GM18498 (cell line): ENCODE results near the gene SPATA1.

Experiments used
- ATAC-seq: cut with Tn5 transposase; IDR thresholded peaks from one replicate; pipeline ENCODE4 v1.9.1; 2021; ENCODE audit warnings: mild to moderate bottlenecking, moderate library complexity; ENCODE audit not compliant: unreplicated experiment

Gene SPATA1, protein sequence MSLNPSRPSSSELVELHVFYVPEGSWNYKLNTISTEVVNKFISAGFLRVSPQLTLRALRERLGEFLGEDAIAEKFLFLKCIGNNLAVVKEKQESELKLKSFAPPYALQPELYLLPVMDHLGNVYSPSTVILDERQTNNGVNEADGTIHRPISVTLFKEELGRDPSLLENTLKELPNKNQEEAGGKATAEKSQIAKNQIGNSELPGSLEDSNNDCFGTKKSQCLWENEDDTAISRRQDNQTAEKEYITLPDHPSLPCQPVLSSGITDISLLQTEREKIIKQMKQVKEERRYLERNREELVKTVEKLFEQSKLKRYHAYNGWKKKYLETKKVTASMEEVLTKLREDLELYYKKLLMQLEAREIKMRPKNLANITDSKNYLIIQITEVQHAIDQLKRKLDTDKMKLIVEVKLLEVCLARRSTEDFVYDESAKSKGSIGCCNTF

GRCh38 chr1:84506002-84506728 is at the start of gene SPATA1, which contains the start of gene GNG5:
SPATA1 (plus strand) TSS chr1:84506386; CDS start chr1:84516360, 9,974 bp downstream.
GNG5 (minus strand) TSS chr1:84506581; CDS start chr1:84506091, 490 bp downstream.
- peak; percentile 85 for ATAC-seq

GRCh38 chr1:84462118-84462517 is 44.1 kb upstream of the SPATA1 start:
- no peak for ATAC-seq

- ATAC-seq, result no peak
These were observed 38.9 kb upstream of the SPATA1 start for GRCh38 chr1:84467298-84467697.

DNA sequence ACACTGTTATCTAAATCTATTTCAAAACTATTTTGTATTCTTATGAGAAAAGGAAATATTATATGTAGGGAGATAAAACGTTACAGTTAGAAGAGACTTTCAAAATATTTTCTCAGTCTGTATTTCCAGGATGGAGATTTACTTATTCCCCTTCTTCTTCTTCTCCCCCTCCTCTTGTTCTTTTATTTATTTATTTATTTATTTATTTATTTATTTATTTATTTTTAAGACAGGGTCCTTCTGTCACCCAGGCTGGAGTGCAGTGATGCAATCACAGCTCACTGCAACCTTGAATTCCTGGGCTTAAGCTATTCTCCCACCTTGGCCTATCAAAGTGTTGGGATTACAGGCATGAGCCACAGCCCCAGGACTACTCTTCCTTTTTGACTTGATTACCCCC is 30.0 kb upstream of the SPATA1 start:
- ATAC-seq, result no peak

GRCh38 chr1:84478876-84479868 is 27.0 kb upstream of the SPATA1 start, which contains the start of gene RPF1:
RPF1 (plus strand) TSS chr1:84479266; CDS start chr1:84479282, 16 bp downstream.
- ATAC-seq, result peak; percentile 98

DNA sequence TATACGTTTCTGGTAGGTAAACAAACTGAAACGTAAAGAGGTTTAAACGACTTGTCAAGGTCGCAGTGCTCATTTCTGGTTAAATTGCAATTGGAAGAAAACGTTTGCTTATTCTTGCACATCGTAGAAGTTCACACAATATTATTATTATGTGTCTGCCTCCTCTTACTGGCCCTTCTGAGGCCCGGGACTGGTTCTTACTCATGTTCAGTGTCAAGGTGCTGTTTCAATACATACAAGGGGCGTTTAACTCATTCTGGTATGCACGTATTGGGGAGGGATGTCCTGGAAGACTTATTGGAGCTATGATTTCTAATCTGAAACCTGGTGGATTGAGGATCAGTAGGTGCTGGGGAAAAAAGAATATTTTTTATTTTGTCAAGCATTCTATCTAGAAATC is 26.2 kb upstream of the SPATA1 start:
- peak; percentile 24 for ATAC-seq

- no peak for ATAC-seq
These were observed 25.5 kb upstream of the SPATA1 start for GRCh38 chr1:84480650-84481049.

DNA sequence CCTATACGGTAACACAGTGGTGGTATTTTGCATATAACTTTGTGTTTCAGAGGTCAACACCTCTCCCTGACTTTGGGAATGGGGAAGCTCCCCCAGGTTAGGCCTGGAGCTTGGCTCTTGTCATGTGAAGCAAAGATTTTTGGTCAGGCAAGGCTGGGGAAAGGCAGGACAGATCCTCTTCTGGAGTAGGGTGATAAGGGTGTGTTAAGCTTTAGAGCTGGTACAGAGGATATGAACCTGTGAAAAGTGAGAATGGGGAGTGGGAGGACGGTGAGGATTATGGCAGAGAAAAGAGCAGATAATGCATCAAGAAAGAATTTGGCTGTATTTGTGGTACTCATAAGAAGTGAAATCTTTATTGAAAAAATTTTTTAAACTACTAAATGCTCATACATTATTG is 24.9 kb upstream of the SPATA1 start:
- ATAC-seq, result no peak

DNA sequence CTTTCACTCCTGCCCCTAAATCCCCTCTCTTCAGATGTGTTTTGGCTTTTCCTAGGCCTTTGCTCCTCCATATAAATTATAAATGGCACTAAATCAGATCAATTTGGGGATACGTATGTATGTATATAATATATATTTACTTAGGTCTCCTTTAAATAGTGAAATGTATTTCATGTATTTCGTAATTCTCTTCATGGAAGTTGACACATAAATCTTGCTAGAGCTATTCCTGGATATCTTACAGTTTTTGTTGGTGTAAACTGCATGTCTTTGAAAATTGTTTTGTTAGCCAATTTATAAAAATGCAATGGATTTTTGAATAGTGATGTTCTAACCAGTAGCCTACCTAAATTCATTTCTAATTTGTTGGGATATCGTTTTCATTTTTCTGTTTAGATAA is 18.1 kb upstream of the SPATA1 start:
- ATAC-seq, result no peak

DNA sequence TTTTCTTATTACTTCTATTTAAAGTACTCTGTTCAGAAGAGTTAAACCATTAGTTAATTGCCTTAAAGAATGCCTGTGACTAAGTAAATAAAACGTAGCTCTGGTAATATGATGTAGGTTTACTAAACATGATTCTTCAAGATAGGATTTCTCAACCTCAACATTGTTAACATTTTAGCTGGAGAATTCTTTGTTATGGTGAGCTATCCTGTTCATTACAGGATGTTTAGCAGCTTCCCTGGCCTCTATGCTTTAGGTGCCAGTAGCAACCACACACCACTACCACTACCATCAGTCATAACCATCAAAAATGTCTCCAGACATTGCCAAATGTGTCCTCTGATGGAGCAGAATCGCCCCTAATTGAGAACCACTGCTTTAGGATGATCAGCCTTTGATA is 16.4 kb upstream of the SPATA1 start:
- no peak for ATAC-seq

GRCh38 chr1:84492726-84493125 is 13.5 kb upstream of the SPATA1 start:
- ATAC-seq, result no peak

GRCh38 chr1:84493747-84494146 is 12.4 kb upstream of the SPATA1 start:
- no peak for ATAC-seq

DNA sequence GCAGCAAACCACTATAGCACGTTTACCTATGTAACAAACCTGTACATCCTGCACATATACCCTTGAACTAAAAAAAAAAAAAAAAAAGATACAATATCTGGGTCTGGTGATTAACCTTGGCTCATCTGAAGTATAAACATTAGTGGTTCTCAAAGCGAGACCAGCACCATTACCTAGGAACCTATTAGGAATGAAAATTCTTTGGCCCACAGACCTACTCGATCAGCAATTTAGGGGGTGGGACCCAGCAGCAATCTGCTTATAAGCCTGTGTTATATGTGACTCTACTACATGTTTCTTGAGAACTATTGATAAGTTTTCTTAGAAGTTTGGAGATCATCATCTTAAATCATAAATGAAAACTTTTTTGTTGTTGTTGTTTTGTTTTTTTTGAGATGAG is 9.7 kb upstream of the SPATA1 start:
- ATAC-seq, result no peak

GRCh38 chr1:84497631-84498275 is 8.4 kb upstream of the SPATA1 start:
- no peak for ATAC-seq

DNA sequence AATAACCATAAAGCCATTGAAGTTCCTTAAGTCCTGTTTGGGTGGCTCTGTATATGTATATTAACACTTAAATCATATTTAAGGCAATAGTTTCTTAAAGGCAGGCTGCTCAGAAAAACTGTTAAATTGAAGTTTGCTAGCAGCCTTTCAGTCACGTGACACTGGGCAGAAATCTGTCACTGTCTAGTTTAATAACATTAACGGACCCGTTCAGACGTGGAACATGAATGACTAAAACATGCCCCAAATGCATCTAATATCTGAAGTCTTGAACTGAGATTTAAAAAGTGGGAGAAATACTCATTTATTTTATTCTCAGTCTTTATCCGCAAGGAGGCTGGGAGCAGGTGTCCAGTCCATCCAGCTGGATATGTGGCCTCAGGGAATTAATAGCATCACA is 3.3 kb upstream of the SPATA1 start:
- ATAC-seq, result no peak

DNA sequence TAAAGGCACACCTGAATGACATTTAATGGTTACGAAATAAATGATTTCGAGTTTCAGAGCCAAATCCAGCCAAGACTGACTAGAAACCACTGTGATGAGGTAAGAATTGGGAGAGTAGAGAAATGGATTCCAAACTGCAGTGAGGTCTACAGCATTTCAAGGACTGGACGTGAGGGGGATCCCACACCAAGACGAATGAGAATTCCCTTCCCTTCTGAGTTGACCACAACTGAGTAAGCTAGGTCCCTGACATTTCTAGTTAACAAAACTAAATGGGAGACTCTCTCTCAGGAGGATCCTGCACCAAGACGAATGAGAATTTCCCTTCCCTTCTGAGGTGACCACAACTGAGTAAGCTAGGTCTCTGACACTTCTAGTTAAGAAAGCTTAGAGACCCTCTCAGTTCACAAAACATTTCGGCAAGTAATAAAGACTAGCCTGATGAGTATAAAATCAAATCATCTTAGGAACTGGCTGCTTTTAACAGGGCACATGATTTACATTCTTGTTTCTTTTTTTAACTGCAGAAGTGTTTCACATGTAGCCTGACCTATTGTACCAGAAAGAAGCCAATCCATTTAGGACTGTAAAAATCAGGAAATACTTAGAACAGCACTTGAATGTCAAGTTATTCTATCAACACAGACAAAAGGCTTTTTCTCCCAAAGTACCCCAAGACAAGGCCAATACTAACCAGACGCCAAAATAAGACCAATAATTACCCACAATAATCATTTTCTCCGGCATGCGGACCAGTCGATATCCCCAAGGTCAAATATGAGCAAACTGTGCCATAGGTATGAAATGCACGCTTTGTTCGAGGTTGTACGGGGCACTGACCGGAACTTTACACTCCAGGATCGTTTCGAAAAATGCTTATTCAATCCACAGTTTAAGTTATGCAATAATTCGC is 1.4 kb upstream of the SPATA1 start:
- no peak for ATAC-seq

- ATAC-seq, result peak; percentile 38
These were observed 639 bp upstream of the SPATA1 start for GRCh38 chr1:84505493-84506001.

DNA sequence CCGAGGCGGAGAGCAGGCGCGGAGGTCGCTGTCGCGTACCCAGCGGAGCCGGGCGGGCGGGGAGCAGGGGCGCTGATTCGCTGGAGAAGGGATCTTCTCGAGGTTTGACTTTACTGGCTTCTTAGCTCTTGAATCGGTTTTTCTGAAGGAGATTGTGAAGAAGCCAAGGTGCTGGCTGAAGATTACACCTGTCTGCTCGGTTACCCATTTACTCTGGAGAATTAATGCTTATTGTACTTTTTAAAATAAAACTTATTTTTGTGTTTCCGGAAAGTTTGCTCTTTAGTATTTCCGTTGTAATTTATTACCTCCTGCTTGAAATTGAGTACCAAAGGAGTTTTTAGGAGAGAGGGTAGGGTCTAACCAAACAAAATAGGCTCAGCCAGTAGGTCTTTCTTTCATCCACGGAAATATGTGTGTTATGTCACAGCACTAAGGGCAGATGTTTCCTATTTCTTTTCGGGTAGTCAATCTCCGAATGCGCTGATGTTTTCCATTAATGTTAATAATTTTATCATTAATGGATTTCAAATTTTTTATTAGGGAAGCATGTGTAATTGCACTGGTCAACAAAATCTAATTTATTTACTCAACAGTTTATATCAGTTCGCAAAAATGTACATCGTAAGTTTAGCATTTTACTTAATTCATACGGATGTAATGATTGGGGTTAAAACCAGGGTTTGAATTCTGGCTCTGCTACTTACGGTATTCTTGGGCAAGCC is 705 bp downstream of the SPATA1 start:
- no peak for ATAC-seq
